HG02973 (cell line): ENCODE measurements around the gene C1orf21.

Experiments
- ATAC-seq: cut with Tn5 transposase; IDR thresholded peaks from one replicate; pipeline ENCODE4 v1.9.1; 2021; ENCODE audit warnings: moderate library complexity; ENCODE audit not compliant: unreplicated experiment

The C1orf21 gene

DNA sequence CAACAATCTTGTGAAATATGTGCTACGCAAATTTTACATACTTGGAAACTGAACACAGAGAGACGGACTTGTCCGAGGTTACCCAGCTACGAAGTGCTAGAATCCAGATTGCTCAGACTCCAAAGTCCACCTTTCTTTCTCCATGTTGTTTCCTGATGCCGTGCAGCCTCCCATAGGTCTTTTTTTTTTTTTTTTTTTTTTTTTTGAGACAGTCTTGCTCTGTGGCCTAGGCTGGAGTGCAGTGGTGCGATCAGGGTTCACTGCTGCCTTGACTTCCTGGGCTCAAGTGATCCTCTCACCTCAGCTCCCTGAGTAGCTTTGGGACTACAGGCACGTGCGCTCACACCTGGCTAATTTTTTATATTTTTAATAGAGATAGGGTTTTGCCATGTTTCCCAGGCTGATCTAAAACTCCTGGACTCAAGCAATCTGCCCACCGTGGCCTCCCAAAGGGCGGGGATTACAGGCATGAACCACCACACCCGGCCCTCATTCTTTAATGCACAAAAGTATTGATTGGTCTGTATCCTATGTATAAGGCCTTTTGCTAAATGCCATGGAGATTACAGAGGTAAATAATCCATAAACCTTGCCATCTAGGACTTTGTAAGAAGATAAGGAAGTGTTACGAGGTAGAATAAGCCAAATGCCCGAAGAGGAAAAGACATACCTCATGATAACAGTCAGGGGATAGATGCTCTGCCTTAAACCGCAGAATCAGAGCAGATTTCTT is 92.8 kb downstream of the C1orf21 start:
- no peak for ATAC-seq

DNA sequence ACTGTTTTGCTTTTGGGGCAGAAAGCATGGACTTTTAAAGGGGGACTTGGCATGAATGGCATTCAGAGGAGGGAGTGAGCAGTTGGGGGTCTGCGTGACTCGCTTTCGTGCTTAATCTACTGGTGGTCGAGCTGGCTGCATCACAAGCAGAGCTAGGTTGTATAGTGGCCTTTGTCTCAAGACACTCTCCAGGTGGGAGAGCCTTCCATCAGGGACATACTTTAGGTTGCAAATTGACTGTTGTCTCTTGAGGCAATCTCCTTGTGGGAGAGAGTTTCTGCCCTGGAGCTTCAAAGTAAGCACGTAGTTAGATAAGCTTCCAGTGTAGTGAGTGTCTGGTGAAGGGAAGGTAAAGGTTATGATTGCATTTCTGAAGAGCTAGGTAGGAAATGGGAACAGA is 93.9 kb downstream of the C1orf21 start:
- ATAC-seq, result no peak

DNA sequence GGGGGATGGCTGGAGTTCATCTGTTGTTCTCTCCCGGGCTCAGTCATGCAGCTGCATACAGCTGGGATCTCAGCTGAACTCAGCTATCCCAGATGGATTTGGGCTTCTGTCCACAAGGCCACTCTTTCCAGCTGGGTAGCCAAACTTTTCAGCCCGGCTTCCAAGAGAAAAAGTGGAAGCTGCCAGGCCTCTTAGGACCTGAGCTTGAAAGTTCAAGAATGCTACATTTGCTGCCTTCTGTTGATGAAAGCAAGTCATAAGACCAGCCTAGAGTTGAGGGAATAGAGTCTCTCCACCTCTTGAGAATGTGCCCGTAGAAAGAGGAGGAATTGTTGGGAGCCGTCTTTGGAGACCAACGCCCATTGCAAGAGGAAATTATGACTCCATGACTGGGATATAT is 95.3 kb downstream of the C1orf21 start:
- ATAC-seq, result no peak

DNA sequence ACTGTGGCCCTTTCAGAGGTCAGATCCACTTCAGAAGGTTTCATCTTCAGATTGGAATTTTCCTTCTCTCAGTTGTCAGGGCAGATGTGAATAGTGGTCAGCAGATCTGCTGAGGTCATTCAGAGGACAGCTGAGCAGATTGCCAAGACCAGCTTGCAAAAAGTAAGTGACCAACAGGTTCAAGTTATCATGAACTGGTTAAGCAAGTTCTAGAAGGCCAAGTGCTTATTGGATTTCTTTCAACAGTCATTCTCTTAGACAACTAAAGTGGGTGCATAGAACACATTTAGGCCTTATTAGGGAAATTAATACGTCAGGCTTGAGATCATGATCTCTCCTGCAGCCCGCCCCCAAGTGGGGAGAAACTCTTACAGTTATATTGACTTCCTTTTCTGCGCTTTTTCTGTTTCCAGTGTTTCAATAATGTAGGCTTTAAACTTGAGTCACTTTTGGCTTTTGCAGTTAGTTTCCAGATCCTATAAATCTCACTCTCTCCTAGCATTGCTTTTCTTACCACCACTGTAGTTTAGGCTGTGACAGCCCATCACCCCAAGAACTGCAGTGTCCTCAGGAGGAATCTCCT is 96.4 kb downstream of the C1orf21 start:
- no peak for ATAC-seq

DNA sequence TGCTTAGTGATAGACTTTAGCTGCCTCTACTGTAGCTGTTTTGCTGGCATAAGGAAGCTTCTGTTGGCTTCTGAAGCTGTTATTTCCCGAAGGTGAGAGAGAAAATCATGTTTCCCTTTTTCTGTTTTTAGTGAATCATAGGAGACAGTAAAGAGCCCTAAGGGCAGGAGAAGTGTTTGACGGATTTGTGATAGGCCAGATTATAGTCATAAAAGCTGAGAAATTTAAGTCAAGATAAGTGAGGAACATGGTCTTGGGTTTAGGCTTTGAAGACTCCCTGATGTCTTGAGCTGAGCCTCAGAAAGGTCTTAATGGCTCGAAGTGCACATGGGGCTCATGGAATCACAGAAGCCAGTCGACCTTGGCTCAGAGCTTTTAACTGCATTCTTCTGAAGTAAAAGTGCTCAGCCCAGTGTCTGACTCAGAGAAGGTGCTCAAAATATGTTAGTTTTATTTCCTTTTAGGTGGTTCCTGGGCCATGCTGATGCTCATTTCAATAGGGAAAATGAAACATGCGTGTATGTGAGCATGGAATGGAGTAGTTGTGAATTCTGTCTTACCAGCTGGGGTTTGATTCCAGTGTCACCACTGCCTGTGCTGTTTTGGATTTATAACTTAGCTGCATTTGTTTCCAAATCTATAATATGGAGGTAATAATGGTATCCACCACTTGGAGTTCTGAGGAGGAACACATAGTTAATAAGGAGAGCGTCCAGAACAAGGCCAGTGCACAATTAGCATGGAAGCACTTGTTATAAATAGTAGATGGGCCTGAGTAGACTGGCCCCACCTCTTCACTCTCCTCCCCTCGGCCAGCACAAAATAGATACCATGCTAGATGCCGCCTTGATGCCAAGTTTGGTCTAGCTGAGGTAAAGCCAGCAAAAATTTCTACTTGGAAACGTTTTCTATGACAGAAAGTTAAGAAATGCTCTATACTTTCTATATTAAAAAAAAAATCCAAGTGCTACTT is 99.2 kb downstream of the C1orf21 start:
- ATAC-seq, result no peak

DNA sequence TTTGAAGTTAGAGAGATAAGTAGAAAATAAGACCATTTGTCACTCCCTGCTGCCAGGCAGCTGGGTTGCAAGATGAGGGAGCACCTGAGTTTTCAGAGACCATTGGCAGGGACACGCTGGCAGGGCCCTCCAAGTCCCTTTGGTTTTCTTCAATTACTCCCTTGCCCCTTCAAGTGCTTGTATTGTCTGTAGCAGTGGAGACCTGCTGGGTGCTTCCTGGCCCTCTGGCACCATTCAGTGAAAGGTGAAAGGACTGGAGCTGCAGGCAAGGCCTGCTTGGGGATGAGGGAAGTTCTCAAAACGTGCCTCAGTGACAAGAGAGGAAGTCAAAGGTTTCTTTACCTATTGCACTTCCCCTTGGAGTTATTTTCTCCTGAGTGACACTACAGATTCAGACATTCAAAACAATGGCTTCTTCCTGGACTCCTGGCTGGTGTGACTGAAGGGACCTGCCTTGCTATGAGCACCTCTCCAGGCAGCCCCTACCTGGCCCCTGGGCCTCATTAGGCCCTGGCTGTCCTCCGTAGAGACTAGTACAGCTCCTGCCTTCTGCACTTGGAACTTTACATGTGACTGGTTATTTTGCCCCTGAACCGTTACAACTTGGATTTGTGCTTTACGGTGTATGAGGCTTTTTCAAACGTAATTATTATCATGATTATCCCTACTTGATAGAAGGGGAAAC is 100.1 kb downstream of the C1orf21 start:
- ATAC-seq, result no peak

DNA sequence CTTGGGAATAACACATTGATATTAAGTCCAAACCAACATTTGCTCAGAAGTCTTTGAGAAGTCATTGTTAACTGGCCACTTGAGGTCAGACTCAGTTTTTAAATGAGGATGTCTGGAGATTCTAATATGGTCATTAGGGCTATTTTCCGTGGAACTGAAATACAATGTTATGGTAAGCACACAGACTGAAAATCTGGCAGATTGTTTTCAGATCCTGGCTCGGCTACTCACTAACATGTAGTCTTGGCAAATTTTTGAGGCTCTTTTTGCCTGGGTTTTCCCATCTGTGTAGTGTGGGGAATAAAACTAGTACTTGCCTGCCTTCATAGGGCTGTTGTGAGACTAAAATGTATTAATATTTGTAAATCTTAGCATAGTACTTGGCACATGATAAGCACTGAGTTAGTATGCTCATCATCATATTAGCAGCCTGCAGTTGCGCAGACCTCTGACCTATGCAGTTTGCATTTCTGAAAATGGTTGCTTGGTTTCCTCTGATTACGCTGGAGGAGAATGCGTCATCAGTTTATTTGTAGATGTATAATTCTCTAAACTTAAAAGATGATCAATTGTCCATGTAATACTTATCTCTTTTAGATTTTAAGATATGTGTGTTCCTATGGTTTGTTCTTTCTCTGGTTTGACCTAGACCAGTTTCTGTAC is 100.8 kb downstream of the C1orf21 start:
- no peak for ATAC-seq

DNA sequence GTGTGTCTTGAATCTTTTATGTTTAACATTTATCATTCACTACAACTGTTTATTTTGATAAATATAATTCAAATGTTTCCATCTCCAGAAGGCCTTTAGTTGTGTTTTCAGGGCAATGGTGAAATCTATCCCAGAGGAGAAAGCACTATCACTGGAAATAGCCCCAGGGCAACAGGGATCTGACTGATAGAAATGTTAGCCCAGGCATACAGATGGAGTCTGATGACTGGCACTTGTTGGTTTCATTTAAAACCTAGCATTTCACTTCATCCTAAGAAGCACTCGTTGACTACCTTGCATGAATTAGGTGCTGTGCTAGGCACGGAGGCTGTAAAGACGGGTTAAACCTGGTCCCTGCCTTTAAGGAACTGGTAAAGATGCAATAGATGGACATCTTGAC is 103.1 kb downstream of the C1orf21 start:
- no peak for ATAC-seq

DNA sequence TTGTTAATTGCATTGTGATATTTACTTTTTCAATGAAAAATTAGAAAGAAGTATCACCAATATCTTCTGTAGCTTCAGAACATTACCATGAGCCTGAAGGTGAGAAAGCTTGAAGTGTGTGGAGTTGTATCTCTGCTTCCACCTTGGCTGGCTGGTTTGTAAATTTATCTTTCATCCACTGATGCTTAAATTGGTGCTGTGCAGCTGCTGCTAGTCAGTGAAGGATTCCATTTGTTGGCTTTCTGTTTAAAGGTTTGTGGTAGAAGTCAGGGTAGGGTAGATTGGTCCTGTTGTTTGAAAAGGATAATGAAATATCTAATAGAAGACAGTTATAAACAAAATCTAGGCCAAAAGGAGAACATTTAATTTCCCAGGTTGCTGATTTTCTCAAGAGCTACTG is 105.7 kb downstream of the C1orf21 start:
- ATAC-seq, result no peak

DNA sequence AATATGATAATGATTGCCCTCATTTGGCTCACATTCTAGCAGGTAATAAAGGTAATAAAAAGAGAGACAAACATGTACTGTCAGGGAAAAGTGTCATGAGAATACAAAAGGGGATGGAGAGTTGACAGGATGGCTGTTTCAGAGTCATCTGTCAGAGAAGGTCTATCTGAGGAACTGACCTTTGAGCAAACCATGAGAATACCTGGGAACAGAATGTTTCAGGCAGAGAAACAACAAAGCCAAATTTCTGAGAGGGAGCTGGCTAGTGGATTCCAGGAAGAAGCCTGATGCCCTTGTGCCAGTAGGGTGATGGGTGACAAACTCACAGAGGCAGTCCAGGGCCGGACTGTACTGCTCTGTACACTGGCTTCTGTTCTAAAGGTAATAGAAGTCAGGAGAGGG is 107.2 kb downstream of the C1orf21 start:
- no peak for ATAC-seq

DNA sequence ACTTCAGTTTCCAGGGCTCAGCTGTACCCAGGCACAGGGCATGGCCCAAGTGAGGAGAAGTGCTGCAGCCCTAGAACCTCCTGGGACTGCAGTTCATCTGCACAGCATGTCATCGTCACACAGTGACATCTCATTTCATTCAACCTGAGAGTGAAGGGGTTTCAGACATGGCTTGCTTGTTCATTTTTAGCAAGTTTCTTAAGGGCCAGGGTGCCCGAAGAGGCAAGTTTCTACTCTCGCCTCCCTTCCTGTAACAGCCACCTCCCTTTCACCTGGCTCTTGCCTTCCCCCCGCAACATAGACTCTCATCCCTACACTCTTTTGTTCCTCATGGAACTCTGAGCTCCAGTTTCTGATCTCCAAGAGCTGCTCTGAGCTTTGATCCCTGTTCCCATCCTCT is 108.1 kb downstream of the C1orf21 start:
- peak; percentile 53 for ATAC-seq

DNA sequence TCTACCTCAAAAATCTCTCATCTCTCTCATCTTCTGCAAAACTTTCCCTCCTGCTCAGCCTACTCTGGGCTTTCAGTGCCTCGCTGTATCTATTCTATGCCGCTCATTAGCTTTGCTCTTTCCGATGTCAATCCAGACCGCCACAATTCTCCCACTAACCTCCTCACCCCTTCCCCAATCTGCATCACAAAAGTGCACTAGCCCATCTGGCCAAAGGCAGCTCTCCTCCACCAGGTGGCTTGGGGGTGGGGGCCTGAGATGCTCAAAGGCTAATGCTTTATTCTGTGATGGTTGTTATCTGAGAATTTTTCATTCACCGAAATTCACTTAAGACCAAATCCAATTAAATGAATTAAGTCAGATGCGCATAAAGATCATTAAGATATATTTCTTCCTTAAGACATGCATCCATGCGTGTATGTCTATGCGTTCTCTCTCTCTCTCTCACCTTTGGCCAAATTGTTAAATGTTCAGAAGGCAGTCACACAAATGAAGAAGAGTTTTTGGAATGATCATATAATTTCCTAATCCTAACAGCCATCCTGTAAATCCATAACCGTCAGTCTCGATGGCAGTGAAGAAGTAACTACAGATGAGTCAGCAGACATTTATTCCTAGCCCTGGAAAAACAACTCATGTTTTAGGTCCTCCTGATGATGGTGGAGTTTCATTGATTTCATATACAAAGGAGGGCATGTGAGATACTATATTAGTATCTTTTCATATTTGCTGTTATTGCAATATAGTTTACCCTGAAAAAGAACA is 111.3 kb downstream of the C1orf21 start:
- no peak for ATAC-seq

DNA sequence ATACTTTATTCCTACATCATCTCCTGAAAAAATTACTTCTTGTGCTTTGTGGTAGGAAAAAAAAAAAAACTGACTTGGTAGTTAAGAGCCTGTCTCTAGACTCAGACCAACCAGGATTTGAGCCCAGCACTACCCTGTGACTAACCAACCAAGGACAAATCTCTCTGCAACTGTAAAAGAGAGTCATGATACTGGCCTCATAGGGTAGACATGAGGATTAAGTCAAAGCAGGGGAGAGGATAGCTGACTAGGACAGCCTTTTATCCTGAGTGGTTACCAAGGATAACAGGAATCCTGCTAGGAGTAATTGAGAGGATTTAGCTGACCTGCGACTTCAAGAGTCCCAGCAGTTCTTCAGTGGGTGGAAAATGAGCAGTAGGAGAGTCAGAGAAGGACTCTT is 112.8 kb downstream of the C1orf21 start:
- no peak for ATAC-seq

DNA sequence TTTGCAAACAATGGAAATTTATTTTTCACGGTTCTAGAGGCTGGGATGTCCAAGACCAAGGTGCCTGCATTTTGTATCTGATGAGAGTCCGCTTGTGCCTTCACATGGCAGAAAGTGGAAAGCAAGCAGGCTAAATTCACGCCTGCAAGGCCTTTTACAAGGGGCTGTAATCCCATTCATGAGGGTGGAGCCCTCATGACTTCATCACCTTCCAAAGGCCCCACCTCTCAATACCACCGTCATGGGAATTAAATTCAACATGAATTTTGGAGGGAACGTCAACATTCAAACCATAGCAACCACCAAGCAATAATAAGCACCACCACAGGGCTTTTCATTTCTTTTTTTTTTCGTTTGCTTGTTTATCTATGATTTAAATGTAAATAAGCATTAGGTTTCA is 115.3 kb downstream of the C1orf21 start:
- ATAC-seq, result no peak

DNA sequence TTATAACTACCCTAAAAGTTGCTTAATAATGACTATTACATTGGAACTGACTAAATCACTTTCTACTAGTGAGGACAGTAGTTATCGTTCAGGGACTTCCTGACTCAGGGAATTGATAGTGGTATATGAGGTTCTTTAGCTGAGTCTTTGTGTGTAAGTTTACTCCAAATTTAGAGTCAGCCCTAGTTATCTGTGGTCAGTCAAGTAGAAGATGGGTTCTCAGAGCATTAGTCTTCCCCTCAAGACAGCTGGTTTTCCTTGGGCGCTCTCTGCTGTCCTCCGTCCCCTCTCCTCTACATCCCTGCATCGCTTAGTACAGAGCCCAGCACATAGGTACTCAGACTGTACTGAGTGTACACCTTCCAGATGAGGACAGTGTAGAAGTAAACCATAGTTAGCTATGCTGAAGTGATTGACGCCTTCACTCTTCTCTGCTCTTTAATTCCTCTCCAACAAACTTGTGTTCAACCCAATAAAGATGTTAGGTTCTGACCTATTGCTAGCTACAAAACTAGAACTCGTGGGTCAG is 116.5 kb downstream of the C1orf21 start:
- no peak for ATAC-seq

DNA sequence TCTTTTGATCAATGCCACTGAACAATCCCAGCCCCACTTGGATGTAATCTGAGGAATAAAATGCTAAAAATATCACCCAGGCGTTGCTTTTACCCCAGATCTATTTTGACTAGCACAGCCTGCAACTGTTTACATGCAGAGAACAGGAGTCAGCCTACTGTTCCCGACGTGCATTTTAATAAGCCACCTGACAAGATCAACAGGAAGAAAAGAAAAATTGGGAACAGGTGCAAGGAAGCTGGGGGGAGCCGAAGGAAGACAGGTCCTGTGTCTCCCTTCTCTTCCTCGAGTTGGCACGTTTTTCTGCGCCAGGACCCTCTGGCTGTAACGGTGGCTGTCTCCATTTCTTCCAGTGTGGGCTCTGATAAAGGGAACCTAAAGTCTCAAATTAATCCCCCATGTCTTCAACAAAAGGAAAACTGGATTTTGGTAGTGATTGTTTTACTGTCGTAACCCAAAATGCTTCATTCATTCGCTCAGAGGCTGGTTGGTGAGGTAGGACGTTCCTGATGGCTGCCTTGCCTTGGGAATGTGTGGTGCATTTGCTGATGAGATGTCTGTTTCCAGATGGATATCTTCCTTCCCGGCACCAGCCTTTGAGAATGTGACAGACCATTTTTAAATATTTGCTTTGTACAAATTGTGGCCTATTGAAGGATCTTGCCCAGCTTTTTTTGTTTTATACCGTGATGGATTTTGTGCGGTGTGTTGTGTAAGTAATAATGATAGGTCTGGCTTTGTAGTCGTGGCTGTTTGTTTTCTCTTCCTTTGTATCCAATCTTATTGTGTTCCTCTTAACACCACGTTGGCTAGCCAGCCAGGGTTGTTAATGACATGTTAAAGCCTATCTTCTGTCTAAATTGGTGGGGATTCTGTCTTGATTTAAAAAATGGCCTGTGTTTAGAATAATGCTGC is 117.5 kb downstream of the C1orf21 start:
- no peak for ATAC-seq

DNA sequence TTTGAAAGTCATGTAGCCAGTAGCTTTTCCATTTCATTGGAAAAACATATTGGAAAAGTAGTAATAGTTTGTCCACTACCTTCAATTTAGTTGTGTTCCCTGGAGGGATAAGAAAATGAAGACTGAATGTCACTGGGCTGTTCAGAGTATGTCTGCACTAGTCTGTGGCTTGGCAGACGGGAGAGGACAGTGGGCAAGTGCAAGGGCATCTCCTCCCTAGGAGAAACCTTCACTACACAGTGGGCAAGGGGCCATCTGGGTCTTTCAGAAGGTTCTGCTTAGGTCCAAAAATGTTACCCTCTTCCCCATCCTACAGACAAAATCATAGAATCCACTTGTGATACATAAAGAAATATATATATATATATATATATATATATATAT is 118.1 kb downstream of the C1orf21 start:
- no peak for ATAC-seq

DNA sequence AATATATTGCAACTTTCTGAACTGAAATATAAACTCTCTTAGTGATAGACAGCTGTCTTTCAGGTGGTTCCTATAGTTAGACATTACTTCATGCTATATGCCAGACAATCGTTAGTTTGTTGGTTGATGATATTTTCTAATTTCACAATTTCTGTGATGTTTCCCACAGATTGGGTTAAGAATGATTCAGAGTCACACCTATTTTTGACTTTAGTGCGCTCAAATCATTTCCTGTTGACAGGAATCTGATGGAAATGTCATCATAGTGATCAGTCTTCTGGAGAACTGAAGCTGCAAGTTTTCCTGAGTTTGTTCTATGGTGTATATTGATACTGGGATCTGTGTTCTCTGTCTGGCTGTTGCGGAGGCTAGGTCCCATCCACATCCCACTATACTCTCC is 119.7 kb downstream of the C1orf21 start:
- no peak for ATAC-seq

DNA sequence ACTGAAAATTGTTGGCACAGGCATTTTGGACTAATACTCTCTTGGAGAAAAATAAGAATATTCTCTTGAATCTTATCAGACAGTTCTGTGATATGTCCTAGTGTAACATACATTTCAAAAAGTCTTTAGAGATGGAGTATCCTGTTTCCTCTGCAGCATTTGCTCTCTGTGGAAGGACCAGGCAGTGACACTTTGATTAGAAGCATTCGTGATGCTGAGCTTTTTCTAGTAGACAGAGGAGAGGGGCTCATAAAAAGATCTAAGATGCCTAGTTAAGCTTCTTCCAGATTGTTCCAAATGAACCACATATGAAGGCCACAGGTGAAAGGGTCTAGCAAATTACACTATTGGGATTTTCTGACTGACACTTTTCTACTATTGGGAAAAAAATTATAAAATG is 120.3 kb downstream of the C1orf21 start:
- no peak for ATAC-seq
